GM18505 (cell line): Measurements from ENCODE around the gene FTSJ3.

ENCODE experiments used
- ATAC-seq: cut with Tn5 transposase; IDR thresholded peaks from one replicate; pipeline ENCODE4 v1.9.1; 2021; ENCODE audit not compliant: unreplicated experiment
- POLR2A ChIP-seq: IDR thresholded peaks from 4 replicates; pipeline ENCODE4 v1.6.1; 2011; ENCODE audit warnings: borderline replicate concordance; ENCODE audit not compliant: insufficient read depth, insufficient read length; ENCODE audit errors: extremely low read depth

The FTSJ3 gene

DNA sequence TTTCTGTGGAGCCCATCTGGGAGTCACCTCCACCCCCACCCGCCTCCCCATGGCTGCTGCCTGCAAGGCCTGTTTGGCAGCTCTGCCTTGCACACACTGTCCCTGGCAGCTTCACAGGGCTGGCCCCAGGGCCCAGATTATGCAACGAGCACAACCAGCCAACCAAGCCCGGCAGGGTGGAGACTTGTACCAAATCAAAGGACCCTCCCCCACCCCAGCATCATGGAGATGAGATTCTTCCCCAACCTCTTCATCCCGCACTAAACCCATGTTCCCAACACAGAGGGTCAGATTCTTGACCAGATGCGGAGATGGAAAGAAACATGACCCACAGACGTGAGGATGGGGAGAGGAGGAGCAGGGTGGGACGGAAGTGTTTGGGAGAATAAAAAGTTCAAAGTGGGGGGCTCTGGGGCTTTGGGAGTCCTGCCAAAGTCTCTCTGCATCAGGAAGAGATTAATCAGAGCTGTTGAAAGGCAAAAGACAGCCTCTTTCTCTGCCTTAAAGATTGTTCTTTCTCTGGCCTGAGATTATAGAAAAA, 11.2 kb upstream of the FTSJ3 start:
- TF ChIP-seq POLR2A = no peak
- no peak for ATAC-seq

DNA sequence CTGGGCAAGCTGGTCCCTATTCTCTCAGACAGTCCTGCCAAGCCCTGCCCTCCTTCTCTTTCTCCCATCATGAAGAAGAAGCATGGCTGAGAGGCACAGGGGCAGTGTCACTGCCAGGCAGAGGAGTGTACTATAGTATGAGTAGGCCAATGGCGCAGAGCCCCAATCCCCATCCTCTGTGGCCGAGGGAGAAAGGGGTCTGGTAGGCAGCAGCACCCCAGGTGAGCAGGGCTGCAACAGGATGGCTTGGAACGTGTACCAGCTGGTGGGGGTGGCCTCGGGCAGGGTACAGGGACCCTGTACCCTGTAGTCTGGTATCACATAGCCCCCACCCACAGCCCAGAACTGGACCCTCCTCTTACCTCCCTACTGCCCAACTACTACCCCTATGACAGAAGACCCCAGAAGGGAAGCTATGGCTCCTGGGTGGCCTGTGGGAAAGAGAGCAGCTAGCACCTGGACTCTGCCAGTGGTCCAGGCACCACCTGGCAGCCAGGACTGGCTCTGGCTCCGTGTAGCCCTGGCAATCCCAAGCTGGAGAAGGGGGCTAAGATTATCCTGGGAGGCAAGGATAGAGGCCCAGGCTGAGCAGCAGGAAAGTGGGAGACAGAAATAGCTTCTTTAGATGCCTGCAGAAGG, 10.6 kb upstream of the FTSJ3 start:
- no peak for ATAC-seq
- TF ChIP-seq POLR2A = no peak

DNA sequence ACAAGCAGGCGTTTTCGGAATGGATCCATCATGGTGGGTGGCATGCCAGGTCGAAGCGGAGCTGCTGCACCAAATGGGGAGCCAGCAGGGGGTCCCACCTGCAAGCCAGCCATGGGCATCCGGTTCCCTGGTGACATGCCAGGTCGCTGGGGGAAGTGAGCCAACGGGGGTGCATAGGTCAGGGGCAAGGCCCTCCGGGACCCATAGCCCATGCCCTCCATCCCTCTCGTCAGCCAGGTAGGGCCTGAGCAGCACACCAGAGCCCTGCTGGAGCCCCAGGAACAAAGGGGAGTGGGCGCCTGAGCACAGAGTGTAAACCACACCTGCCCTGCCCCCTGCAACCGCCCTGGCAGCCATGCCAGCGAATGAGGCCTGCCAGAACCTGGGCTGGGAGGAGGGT, 10.0 kb upstream of the FTSJ3 start:
- ATAC-seq = no peak
- no peak for TF ChIP-seq POLR2A

DNA sequence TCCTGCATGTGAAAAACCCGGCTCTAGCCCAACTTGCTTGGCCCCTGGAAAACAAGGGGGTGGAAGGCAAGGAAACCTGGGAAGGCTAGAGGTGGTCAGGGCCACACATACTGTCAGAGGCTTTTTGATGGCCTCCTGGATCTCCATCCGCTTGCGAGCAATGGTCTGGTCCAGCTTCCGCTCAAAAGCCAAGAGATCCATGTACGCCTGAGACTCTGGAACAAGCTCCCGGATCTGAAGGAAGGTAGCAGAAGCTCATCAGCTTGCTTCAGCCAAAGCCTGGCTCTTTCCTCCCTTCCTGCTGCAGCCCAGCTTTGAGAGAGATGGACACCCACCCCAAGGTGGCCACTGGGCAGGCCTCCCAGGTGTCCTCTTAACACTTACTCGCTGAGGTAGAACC, 9.3 kb upstream of the FTSJ3 start:
- ATAC-seq = no peak
- TF ChIP-seq POLR2A = no peak

DNA sequence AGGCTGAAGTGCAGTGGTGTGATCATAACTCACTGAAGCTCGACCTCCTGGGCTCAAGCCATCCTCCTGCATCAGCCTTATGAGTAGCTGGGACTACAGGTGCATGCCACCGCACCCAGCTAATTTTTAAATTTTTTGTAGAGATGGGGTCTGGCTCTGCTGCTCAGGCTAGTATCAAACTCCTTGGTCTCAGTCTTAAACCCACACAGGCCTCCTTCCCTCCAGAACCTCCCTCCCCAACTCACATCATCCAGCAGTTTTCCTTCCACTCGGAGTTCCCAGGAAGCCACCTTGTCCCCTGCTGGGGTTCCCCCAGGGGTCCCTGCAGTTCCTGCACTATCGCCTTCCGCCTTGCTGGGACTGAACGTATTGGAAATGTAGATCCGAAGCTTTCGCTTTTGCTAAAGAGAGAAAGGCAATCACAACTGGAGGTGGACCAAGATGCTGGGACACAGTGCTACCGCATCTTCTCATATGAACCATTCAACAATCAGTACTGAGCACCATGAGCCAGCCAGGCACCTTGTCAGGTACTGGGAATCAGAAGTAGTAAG, 7.8 kb upstream of the FTSJ3 start:
- TF ChIP-seq POLR2A = no peak

DNA sequence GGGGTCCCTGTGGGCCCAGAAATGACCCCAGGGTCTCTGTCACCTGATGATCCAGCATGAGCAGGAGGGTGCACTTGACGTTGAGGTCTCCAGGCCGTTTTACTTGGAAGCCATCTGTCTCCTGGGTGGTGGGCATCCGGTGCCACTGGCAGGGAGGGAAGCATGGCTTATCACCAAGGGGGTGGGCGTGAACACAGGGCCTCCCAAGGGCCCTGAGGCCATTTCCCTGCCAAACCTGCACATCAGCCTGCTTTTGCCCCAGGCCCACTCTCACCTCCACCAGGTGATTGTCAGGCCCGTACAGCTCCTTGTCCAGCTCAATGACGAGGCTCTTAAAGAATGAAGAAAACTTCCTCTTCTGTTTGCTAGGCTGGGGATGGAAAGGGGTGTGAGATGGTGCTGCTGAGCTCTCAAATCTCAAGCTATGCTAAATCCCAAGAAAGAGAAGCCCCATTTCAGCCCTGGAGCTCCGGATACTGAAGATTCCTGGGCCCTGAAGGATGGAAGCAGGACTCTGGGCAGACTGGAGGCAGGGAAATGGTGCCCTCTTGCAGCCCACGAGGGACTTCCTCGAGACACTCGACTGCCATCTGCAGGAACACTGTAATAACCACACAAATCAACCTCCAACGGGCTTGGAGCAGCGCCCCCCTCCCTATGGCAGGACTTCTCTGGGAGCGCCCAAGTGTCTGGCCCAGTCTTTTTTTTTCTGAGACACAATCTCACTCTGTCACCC, 7.1 kb upstream of the FTSJ3 start:
- no peak for ATAC-seq
- no peak for TF ChIP-seq POLR2A

More for the DNA sequence above, 7.8 kb upstream of the FTSJ3 start:
- no peak for ATAC-seq

DNA sequence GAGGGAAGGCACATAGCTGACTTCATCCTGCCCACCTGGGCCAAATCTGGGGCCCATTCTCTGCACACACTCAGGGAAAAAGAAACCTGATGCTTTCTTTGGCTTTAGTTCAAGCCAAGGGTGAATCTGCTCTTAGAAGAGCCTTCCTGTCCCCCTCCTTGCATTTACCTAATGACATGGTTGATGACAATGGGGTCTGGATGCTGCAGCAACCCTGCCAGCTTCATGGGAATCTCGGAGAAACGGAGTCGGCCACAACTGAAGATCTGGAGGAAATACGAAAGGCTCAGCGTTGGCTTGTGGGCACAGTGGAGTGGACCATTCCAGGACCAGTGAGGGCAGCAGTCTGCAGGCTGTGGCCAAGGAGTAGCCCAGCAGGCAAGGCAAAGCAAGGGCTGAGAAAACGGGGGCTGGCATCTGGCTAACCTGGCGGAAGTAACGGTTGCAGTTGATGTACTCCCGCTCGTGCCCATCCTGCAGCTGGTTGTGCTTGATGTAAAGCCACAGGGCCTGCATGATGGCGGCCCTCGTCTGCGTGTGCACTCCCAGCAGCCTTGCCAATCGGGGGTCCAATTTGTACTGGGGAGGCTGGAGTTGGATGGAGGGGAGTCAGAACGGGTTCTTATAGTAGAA, 6.4 kb upstream of the FTSJ3 start:
- ATAC-seq = no peak

DNA sequence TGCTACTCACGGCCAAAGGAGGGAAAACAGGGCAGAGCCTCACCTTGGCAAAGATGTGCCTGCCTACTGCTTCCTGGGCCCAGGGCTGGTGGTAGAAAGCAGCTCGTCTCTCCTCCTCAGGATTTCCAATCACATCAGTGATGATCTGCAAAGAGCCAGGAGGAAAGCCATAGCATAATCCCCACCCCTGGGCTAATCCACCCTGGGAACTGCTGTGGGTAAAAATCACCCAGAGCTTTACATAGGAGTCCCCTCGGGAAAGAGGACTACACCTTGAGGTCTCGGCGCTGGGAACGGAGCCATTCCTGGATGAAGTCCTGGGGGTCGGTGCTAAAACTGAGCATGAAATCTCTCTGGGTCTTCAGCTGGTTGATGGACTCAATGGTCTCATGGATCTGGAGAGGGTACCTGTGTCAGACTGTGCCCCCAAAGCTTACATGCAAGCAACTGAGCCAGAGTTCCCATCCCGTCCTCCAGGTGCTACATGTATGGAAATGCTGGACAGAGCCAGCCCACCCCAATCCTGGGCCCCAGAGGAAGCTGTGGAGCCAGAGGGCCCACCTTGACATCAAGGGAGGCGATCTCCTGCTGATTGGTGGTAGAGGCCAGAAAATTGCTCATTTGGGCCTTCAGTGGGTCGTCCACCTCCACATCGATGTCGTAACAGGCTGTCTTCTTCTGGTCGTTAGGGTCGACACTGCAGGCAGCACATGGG, 5.7 kb upstream of the FTSJ3 start:
- ATAC-seq = no peak
- TF ChIP-seq POLR2A = no peak

More for the DNA sequence above, 6.4 kb upstream of the FTSJ3 start:
- peak; percentile 31 for TF ChIP-seq POLR2A

DNA sequence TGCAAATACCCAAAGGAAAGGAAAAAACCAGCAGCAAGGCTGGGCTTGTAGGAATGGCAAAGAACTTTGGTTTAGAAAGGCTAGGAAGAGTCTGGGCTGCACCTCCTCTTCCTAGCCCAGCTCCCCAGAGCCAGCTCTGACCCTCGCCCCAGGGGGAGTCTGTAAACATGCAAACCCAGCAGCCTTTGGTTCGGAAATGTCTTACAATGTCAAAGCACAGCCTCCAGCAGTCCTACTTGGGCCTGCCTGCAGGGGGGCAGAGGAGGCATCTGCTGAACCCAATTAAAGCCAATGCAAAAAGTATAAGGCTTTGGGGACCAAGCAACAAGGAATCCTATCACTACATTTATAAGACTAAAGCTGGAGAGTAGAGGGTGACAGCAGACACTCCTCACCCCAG, 5.0 kb upstream of the FTSJ3 start:
- TF ChIP-seq POLR2A = no peak
- no peak for ATAC-seq

DNA sequence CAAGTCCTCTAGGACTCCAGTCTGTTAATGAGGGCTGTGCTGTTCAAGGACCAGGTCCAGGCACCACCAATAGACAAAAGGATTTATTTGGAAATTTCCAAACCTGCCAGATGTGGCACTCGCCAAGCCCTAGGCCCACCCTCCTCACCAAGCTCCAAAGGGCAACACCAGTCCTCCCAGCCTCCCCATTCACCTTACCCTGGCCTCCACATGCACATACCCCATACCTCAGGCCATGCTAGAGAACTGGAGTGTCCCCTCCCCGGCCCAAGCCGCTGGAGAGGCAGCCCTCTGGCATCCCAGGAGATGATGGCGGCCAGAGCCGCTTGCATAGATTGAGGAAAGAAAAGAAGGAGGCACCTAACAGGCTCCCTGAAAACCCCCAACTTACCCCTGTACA, 4.6 kb upstream of the FTSJ3 start:
- TF ChIP-seq POLR2A = no peak
- no peak for ATAC-seq

DNA sequence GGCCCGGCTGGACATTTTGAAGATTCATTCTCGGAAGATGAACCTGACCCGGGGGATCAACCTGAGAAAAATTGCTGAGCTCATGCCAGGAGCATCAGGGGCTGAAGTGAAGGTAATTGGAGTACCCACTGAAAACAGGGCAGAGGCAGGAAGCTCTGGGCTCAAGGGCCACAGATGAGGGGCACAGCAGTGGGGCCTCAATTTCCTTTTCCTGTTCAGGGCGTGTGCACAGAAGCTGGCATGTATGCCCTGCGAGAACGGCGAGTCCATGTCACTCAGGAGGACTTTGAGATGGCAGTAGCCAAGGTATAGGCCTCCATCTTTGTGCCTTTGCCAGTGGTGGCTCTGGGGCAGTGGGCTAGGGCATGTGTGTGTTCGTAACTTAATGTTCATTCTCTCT, 4.0 kb upstream of the FTSJ3 start:
- ATAC-seq = no peak

DNA sequence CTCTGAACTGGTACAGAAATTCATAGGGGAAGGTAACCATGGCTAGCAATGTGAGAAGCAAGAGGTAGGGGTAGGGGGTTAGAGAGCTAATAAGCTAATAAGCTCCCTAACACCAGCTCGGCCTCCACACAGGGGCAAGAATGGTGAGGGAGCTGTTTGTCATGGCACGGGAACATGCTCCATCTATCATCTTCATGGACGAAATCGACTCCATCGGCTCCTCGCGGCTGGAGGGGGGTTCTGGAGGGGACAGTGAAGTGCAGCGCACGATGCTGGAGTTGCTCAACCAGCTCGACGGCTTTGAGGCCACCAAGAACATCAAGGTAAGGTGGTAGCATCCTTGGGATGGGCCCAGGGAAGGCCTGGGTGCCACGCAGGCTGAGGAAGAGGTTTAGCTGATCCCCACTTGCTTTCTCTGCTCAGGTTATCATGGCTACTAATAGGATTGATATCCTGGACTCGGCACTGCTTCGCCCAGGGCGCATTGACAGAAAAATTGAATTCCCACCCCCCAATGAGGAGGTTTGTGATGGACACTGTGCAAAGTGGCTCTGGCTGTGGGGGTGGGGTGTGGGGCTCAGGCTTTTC, 3.5 kb upstream of the FTSJ3 start:
- TF ChIP-seq POLR2A = no peak

More for the DNA sequence above, 4.0 kb upstream of the FTSJ3 start:
- TF ChIP-seq POLR2A = no peak

DNA sequence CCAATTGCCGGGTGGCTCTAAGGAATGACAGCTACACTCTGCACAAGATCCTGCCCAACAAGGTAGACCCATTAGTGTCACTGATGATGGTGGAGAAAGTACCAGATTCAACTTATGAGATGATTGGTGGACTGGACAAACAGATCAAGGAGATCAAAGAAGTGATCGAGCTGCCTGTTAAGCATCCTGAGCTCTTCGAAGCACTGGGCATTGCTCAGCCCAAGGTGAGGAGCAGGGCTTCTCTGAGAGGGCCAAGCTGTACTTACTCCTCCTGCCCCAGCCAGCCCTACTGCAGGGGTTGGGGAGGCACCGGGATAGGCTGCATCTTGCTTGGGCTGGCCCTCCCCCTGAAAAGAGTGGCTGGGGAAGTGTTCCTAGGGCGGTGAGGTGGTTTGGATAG, 2.8 kb upstream of the FTSJ3 start:
- ATAC-seq = no peak
- no peak for TF ChIP-seq POLR2A

More for the DNA sequence above, 3.5 kb upstream of the FTSJ3 start:
- no peak for ATAC-seq

DNA sequence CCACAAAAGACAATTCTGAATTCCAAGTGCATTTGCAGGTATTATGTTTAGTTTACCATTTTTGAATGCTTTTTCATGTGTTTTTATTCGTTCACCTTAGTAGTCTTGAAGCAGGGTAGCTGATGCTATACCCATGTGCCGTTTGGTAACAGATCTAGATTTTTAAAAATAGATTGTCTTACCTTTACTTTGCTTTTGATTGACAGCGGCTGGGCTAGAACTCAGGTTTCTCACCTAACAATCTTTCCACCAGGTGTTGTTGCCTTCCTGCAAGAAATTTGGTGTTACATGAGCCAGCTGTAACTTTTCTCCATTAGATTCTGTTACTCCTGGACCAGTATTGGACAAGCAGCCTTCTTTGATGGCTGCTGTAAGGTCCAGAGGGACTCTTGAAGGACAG, 1.5 kb upstream of the FTSJ3 start:
- ATAC-seq = no peak
- TF ChIP-seq POLR2A = no peak
